Duodenal mucosa (tissue), 2 donors: ENCODE results near the gene FAM13A.

Experiments
- H3K27ac ChIP-seq: one replicate; pipeline ENCODE4 v1.7.0; 2013; ENCODE audit warnings: low read depth, low read length
- H3K27me3 ChIP-seq, 2 donors: one replicate each; pipeline ENCODE4 v1.7.0; 2013; ENCODE audit warnings: low read length in 2 of 2, control low read depth in 1 of 2; ENCODE audit not compliant: insufficient read depth in 2 of 2, control insufficient read depth in 1 of 2
- H3K36me3 ChIP-seq, 2 donors: one replicate each; pipeline ENCODE4 v1.7.0; 2013; ENCODE audit warnings: low read length in 2 of 2, control low read depth in 1 of 2; ENCODE audit not compliant: insufficient read depth in 2 of 2, control insufficient read depth in 1 of 2
- H3K4me1 ChIP-seq, 2 donors: one replicate each; pipeline ENCODE4 v1.7.0; 2013; ENCODE audit warnings: low read length in 2 of 2, control low read depth in 1 of 2; ENCODE audit not compliant: insufficient read depth in 2 of 2, control insufficient read depth in 1 of 2
- H3K4me3 ChIP-seq, 2 donors: one replicate each; pipeline ENCODE4 v1.7.0; 2013; ENCODE audit warnings: low read length in 2 of 2, low read depth in 1 of 2
- H3K9ac ChIP-seq, 2 donors: one replicate each; pipeline ENCODE4 v1.7.0; 2013; ENCODE audit warnings: low read length in 2 of 2, low read depth in 1 of 2
- H3K9me3 ChIP-seq, 2 donors: one replicate each; pipeline ENCODE4 v1.7.0; 2013; ENCODE audit warnings: low read length in 2 of 2, control low read depth in 1 of 2; ENCODE audit not compliant: control insufficient read depth in 1 of 2

FAM13A gene

DNA sequence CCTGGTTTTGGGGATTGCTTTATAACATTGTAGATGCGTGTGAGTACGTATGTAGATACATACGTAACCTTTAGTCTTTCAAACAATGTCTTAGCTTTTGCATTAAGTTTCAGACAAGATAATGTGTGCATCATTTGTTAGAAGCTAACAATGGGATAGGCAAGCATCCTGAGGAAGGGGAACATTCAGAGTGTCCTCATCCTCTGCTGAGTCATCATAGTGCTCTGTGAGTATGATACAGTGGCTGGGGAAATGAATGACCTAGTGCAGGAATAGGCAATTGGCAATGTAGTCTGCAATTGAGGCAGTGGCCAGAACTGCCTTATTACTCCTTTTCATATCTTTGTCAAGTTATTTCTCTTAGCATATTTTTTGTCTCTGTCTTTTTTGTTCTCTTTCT lies 366.6 kb downstream of the FAM13A start:
- Histone ChIP-seq H3K4me1 (peaks cover 2% of the 10 kb centered on the region in 2 donors), H3K9ac (no peak overlapping the region), H3K36me3 (peaks cover 12 to 39% of the 10 kb centered on the region in 2 donors), H3K27ac (no peak overlapping the region), H3K4me3 (no peak overlapping the region), H3K27me3 (no peaks in the 10 kb centered on the region), H3K9me3 (no peaks in the 10 kb centered on the region)

DNA sequence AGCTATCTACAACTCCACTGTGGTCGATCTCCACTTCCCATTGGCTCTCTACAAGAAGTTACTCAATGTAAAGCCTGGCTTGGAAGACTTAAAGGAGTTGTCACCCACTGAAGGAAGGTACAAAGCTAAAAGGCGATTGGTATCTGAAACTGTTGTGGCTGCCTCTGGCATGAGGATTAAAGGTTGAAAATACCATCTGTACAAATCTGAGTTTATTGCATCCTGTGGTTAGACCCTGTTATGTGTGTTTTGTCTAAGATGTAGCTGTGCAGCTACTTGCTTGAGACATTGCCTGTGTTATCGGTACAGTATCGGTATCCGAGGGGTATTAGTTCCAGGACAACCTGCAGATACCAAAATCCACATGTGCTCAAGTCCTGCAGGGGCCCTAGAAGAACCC lies 375.8 kb downstream of the FAM13A start:
- no peak overlapping the region for H3K4me3 ChIP-seq
- H3K27me3 ChIP-seq, result no peaks in the 10 kb centered on the region
- H3K27ac ChIP-seq, result no peak overlapping the region
- no peaks in the 10 kb centered on the region for H3K4me1 ChIP-seq
- H3K36me3 ChIP-seq, result peaks cover 8 to 46% of the 10 kb centered on the region in 2 donors
- H3K9me3 ChIP-seq, result no peaks in the 10 kb centered on the region
- H3K9ac ChIP-seq, result no peak overlapping the region
